HepG2 (cell line): ENCODE measurements around the gene CHD9. TPM values are rescaled to one million over a fixed set of nuclear protein-coding genes. Genes with fewer than 3 reads are reported as not detected.

Experiments
- ARID2 ChIP-seq: sonication (generic); formaldehyde crosslinking; IDR thresholded peaks from 2 replicates; pipeline ENCODE4 v1.8.1; 2022; ENCODE audit warnings: mild to moderate bottlenecking, missing genetic modification reagents, borderline replicate concordance
- ARID5B ChIP-seq: IDR thresholded peaks from 2 replicates; pipeline ENCODE4 v1.4.0; 2020; ENCODE audit warnings: mild to moderate bottlenecking, missing genetic modification reagents
- CC2D1A ChIP-seq: sonication (generic); formaldehyde crosslinking; IDR thresholded peaks from 2 replicates; pipeline ENCODE4 v1.8.1; 2023; ENCODE audit warnings: mild to moderate bottlenecking, missing genetic modification reagents
- CCAR2 ChIP-seq: fragments of 200-400 bp; formaldehyde crosslinking; optimal IDR thresholded peaks from 2 replicates; pipeline ENCODE3; 2018; ENCODE audit warnings: low read depth, mild to moderate bottlenecking, low read length, moderate library complexity
- DNMT1 ChIP-seq: sonication (generic); formaldehyde crosslinking; IDR thresholded peaks from 2 replicates; pipeline ENCODE4 v1.5.1; 2020; ENCODE audit warnings: mild to moderate bottlenecking, missing genetic modification reagents
- ETV5 ChIP-seq: IDR thresholded peaks from 2 replicates; pipeline ENCODE4 v1.6.1; 2018; ENCODE audit warnings: missing biosample characterization, missing genetic modification reagents, inconsistent platforms, borderline replicate concordance
- FOXP4 ChIP-seq: sonication (generic); formaldehyde crosslinking; IDR thresholded peaks from 2 replicates; pipeline ENCODE4 v1.4.0; 2020; ENCODE audit warnings: missing genetic modification reagents
- KDM5A ChIP-seq: fragments of 200-600 bp; sonication (generic); IDR thresholded peaks from 2 replicates; pipeline ENCODE4 v1.7.0; 2018; ENCODE audit warnings: antibody characterized with exemption, mild to moderate bottlenecking, low read length, borderline replicate concordance
- PREB ChIP-seq: sonication (generic); formaldehyde crosslinking; IDR thresholded peaks from 2 replicates; pipeline ENCODE4 v1.4.0; 2020; ENCODE audit warnings: missing genetic modification reagents
- SMAD9 ChIP-seq: sonication (generic); formaldehyde crosslinking; IDR thresholded peaks from 2 replicates; pipeline ENCODE4 v1.5.1; 2020; ENCODE audit warnings: mild to moderate bottlenecking, missing genetic modification reagents
- SP2 ChIP-seq: sonication (generic); formaldehyde crosslinking; IDR thresholded peaks from 2 replicates; pipeline ENCODE4 v1.5.1; 2020; ENCODE audit warnings: mild to moderate bottlenecking, missing genetic modification reagents
- STAG1 ChIP-seq: sonication (generic); formaldehyde crosslinking; IDR thresholded peaks from 2 replicates; pipeline ENCODE4 v1.4.0; 2020; ENCODE audit warnings: missing genetic modification reagents
- ZBTB20 ChIP-seq: sonication (generic); formaldehyde crosslinking; IDR thresholded peaks from 2 replicates; pipeline ENCODE4 v1.8.1; 2023; ENCODE audit warnings: missing genetic modification reagents, low read depth, mild to moderate bottlenecking, borderline replicate concordance
- ZFP62 ChIP-seq: sonication (generic); formaldehyde crosslinking; IDR thresholded peaks from 2 replicates; pipeline ENCODE4 v1.4.0; 2020; ENCODE audit warnings: missing genetic modification reagents
- ZMAT3 ChIP-seq: sonication (generic); formaldehyde crosslinking; conservative IDR thresholded peaks from 2 replicates; pipeline ENCODE4 v1.7.0; 2021; ENCODE audit warnings: missing genetic modification reagents
- ZNF354B ChIP-seq: sonication (generic); formaldehyde crosslinking; IDR thresholded peaks from 2 replicates; pipeline ENCODE4 v1.8.0; 2022; ENCODE audit warnings: mild to moderate bottlenecking, missing genetic modification reagents
- ZNF776 ChIP-seq: sonication (generic); formaldehyde crosslinking; IDR thresholded peaks from 2 replicates; pipeline ENCODE4 v1.4.0; 2020; ENCODE audit warnings: mild to moderate bottlenecking, missing genetic modification reagents
- polyA plus RNA-seq, 8 experiments: library from polyadenylated mRNA; depleted of rRNA in 3 of 8; stranded (reverse) in 7 of 8; unstranded in 1 of 8; fragments of >200 nt; fragmentation: Illumina TruSeq in 4 of 8; extraction: Trizol in 4 of 8; gene quantifications; 2 replicates each; pipeline versions ENCODE4 v1.2.1 to v1.2.3, GENCODE V29; 2011 to 2016; ENCODE audit warnings: low read depth in 4 of 8, missing spikeins in 1 of 8, mixed read lengths in 1 of 8; ENCODE audit not compliant: insufficient read depth in 1 of 8
- total RNA-seq, 5 experiments: library from RNA; depleted of rRNA; stranded (reverse); fragments of >200 nt; fragmentation: Illumina TruSeq; extraction: Trizol; gene quantifications; 2 replicates each; pipeline ENCODE4 v1.2.3, GENCODE V29; 2016; ENCODE audit warnings: low read depth in 1 of 5
- TF ChIP-seq, protein P1 (sequence below): sonication (generic); formaldehyde crosslinking; IDR thresholded peaks from 2 replicates; pipeline ENCODE4 v1.4.0; 2020; ENCODE audit warnings: missing genetic modification reagents, borderline replicate concordance

Gene CHD9
- total and polyA plus RNA-seq, 2 of the 13 experiments (the other 11 are each of a cell fraction or from before 2014, with no cell fraction given): 23.4 to 27.7 TPM

DNA sequence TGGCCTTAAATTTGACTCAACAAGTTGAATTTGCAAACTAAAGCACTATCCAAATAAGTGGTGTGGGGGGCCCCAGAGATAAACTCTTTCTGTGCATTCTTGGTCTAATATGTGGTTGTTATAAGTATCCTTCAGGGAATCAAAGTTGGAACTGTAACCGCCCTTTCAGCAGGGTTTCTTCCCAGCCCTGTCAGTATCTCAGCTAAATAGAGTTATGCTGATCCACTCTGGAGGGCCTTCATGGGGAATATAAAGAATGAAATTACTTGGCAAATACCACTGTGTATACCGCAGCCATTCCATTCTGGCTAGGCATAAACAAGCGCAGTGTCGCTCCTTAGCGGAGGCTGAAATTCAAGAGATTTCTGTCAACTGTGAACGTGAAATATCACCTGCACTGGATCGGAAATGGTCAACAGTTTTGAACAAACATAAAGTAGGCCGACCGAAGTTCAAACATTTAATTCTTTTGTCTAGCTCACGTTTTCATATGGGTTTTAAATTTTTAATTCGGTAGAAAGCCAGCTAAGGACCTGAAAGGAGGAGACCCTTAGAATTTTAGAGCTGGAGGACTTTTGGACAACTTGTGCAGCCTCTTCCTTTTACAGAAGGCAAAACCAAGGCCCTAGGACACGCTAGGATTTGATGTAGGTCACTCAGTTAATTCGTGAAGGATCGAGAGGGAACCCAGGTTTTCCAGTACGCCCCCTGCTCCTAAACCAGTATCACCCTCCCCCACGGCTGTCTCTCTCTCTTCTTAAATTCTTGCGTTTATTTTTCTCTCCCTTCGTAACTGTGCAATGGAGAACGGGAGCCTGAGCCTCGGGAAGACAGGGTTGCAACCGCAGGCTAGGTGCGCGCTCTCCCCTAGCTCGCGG, 74.7 kb downstream of the CHD9 start (continued):
- TF ChIP-seq ZNF354B (CRISPR knock-in tag): no peak
- TF ChIP-seq FOXP4: peak; percentile 44
- TF ChIP-seq SMAD9 (CRISPR knock-in tag): no peak; the same call in 1 of the 2 replicates
- TF ChIP-seq ZMAT3 (CRISPR knock-in tag): peak; percentile 19; the same call in 1 of the 2 replicates
- TF ChIP-seq DNMT1 (CRISPR knock-in tag): peak; percentile 21; the same call in 1 of the 2 replicates
- TF ChIP-seq ARID2: no peak; the same call in 1 of the 2 replicates
- TF ChIP-seq ARID5B: 0 out of 2 replicates have a peak, but pooled peaks have one; percentile 10
- TF ChIP-seq STAG1 (CRISPR knock-in tag): peak; percentile 20; the same call in 1 of the 2 replicates
- no peak for TF ChIP-seq ZFP62
- TF ChIP-seq SP2 (CRISPR knock-in tag): peak; percentile 14; the same call in 1 of the 2 replicates
- TF ChIP-seq CCAR2: peak; percentile 40
- TF ChIP-seq KDM5A: 0 out of 2 replicates have a peak, but pooled peaks have one; percentile 31
- TF ChIP-seq ETV5 (CRISPR knock-in tag): peak; percentile 27; the same call in 1 of the 2 replicates
- 0 out of 2 replicates have a peak, but pooled peaks have one; percentile 0 for TF ChIP-seq ZNF776 (CRISPR knock-in tag)
- no peak for TF ChIP-seq PREB
- peak; percentile 73; the same call in 1 of the 2 replicates for TF ChIP-seq CC2D1A
- TF ChIP-seq ZBTB20 (CRISPR knock-in tag): 0 out of 2 replicates have a peak, but pooled peaks have one; percentile 18
- TF ChIP-seq, protein P1, sequence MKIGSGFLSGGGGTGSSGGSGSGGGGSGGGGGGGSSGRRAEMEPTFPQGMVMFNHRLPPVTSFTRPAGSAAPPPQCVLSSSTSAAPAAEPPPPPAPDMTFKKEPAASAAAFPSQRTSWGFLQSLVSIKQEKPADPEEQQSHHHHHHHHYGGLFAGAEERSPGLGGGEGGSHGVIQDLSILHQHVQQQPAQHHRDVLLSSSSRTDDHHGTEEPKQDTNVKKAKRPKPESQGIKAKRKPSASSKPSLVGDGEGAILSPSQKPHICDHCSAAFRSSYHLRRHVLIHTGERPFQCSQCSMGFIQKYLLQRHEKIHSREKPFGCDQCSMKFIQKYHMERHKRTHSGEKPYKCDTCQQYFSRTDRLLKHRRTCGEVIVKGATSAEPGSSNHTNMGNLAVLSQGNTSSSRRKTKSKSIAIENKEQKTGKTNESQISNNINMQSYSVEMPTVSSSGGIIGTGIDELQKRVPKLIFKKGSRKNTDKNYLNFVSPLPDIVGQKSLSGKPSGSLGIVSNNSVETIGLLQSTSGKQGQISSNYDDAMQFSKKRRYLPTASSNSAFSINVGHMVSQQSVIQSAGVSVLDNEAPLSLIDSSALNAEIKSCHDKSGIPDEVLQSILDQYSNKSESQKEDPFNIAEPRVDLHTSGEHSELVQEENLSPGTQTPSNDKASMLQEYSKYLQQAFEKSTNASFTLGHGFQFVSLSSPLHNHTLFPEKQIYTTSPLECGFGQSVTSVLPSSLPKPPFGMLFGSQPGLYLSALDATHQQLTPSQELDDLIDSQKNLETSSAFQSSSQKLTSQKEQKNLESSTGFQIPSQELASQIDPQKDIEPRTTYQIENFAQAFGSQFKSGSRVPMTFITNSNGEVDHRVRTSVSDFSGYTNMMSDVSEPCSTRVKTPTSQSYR: peak; percentile 35; the same call in 1 of the 2 replicates
